EL (cell line): ENCODE data around the gene P4HA3.

ENCODE experiments used
- DNase-seq: peaks from one replicate; pipeline ENCODE4 v3.0.0-alpha.2; 2016

Gene P4HA3

GRCh38 chr11:74316772-74317505 lies 5.5 kb upstream of the P4HA3 start:
- peak; percentile 21 for DNase-seq

- no peak for DNase-seq
Measured at GRCh38 chr11:74312326-74312725, 886 bp upstream of the P4HA3 start.

- DNase-seq = no peak
Measured at GRCh38 chr11:74310857-74311256, 583 bp downstream of the P4HA3 start.

- no peak for DNase-seq
Measured at GRCh38 chr11:74307434-74307833, 4.0 kb downstream of the P4HA3 start.

GRCh38 chr11:74306435-74307175 lies 4.8 kb downstream of the P4HA3 start:
- DNase-seq = no peak

GRCh38 chr11:74299015-74299414 lies 12.4 kb downstream of the P4HA3 start:
- DNase-seq = no peak

GRCh38 chr11:74297484-74297883 lies 14.0 kb downstream of the P4HA3 start:
- no peak for DNase-seq

GRCh38 chr11:74288911-74289310 lies 22.5 kb downstream of the P4HA3 start:
- no peak for DNase-seq

- DNase-seq = peak; percentile 85
Measured at GRCh38 chr11:74288161-74288560, 23.3 kb downstream of the P4HA3 start.

- DNase-seq = peak; percentile 48
Measured at GRCh38 chr11:74284466-74284865, 27.0 kb downstream of the P4HA3 start.

GRCh38 chr11:74283580-74284180 lies 27.8 kb downstream of the P4HA3 start:
- DNase-seq = no peak

- DNase-seq = no peak
Measured at GRCh38 chr11:74282914-74283371, 28.5 kb downstream of the P4HA3 start.

- DNase-seq = no peak
Measured at GRCh38 chr11:74282421-74282820, 29.0 kb downstream of the P4HA3 start.

- no peak for DNase-seq
Measured at GRCh38 chr11:74280494-74280893, 30.9 kb downstream of the P4HA3 start.

- no peak for DNase-seq
Measured at GRCh38 chr11:74279256-74279655, 32.2 kb downstream of the P4HA3 start.

- DNase-seq = peak; percentile 96
Measured at GRCh38 chr11:74278721-74279161, 32.7 kb downstream of the P4HA3 start.

- no peak for DNase-seq
Measured at GRCh38 chr11:74278103-74278502, 33.3 kb downstream of the P4HA3 start.

GRCh38 chr11:74276581-74276980 lies 34.9 kb downstream of the P4HA3 start:
- peak; percentile 51 for DNase-seq

- no peak for DNase-seq
Measured at GRCh38 chr11:74272276-74272675, 39.2 kb downstream of the P4HA3 start.

- no peak for DNase-seq
Measured at GRCh38 chr11:74269161-74269811, 42.2 kb downstream of the P4HA3 start.

GRCh38 chr11:74268456-74268855 lies 43.0 kb downstream of the P4HA3 start:
- no peak for DNase-seq

GRCh38 chr11:74267014-74267413 lies 44.4 kb downstream of the P4HA3 start:
- DNase-seq = no peak

- DNase-seq = no peak
Measured at GRCh38 chr11:74265256-74265655, 46.2 kb downstream of the P4HA3 start.
